Skeletal muscle satellite cell (primary cell): ENCODE results near the gene HIVEP3.

Experiments
- H3K27me3 ChIP-seq: 2 replicates; pipeline ENCODE4 v1.7.0; 2013; ENCODE audit warnings: low read length; ENCODE audit not compliant: control insufficient read depth, insufficient read depth
- H3K36me3 ChIP-seq: 2 replicates; pipeline ENCODE4 v1.7.0; 2013; ENCODE audit warnings: mild to moderate bottlenecking, control low read depth, low read length; ENCODE audit not compliant: insufficient read depth
- H3K4me1 ChIP-seq: 2 replicates; pipeline ENCODE4 v1.7.0; 2013; ENCODE audit warnings: low read length; ENCODE audit not compliant: control insufficient read depth, insufficient read depth
- H3K4me2 ChIP-seq: 2 replicates; pipeline ENCODE4 v1.7.0; 2013; ENCODE audit warnings: mild to moderate bottlenecking, low read length
- H3K4me3 ChIP-seq: 2 replicates; pipeline ENCODE4 v1.7.0; 2013; ENCODE audit warnings: low read length
- H3K9ac ChIP-seq: 2 replicates; pipeline ENCODE4 v1.7.0; 2013; ENCODE audit warnings: mild to moderate bottlenecking, low read depth, low read length, moderate library complexity
- H3K9me3 ChIP-seq: replicated peaks from 2 replicates; pipeline ENCODE4 v1.7.0; 2013; ENCODE audit warnings: mild to moderate bottlenecking, control low read depth, low read length

Gene HIVEP3

GRCh38 chr1:41497056-41497440, 421.7 kb downstream of the HIVEP3 start:
- Histone ChIP-seq H3K4me1 (peaks cover 77% of the 10 kb centered on the region), H3K36me3 (no peaks in the 10 kb centered on the region)

GRCh38 chr1:41496080-41497055, 422.4 kb downstream of the HIVEP3 start:
- no peaks in the 10 kb centered on the region for H3K27me3 ChIP-seq
- H3K4me3 ChIP-seq: peak overlapping the region; percentile 57
- no peaks in the 10 kb centered on the region for H3K9me3 ChIP-seq
- H3K4me1 ChIP-seq: peaks cover 72% of the 10 kb centered on the region
- H3K36me3 ChIP-seq: no peaks in the 10 kb centered on the region
- peak overlapping the region; percentile 86 for H3K9ac ChIP-seq
- peak overlapping the region; percentile 60 for H3K4me2 ChIP-seq

More at GRCh38 chr1:41497056-41497440, 421.7 kb downstream of the HIVEP3 start:
- H3K4me2 ChIP-seq: no peak overlapping the region
- peak overlapping the region; percentile 86 for H3K9ac ChIP-seq
- H3K4me3 ChIP-seq: no peak overlapping the region
- no peaks in the 10 kb centered on the region for H3K27me3 ChIP-seq
- H3K9me3 ChIP-seq: no peaks in the 10 kb centered on the region

- Histone ChIP-seq H3K4me2 (peak overlapping the region; percentile 60), H3K27me3 (no peaks in the 10 kb centered on the region), H3K4me3 (peak overlapping the region; percentile 57), H3K9ac (peak overlapping the region; percentile 86), H3K36me3 (no peaks in the 10 kb centered on the region), H3K4me1 (peaks cover 62% of the 10 kb centered on the region), H3K9me3 (no peaks in the 10 kb centered on the region)
Measured at GRCh38 chr1:41495210-41495948, 423.3 kb downstream of the HIVEP3 start.

DNA sequence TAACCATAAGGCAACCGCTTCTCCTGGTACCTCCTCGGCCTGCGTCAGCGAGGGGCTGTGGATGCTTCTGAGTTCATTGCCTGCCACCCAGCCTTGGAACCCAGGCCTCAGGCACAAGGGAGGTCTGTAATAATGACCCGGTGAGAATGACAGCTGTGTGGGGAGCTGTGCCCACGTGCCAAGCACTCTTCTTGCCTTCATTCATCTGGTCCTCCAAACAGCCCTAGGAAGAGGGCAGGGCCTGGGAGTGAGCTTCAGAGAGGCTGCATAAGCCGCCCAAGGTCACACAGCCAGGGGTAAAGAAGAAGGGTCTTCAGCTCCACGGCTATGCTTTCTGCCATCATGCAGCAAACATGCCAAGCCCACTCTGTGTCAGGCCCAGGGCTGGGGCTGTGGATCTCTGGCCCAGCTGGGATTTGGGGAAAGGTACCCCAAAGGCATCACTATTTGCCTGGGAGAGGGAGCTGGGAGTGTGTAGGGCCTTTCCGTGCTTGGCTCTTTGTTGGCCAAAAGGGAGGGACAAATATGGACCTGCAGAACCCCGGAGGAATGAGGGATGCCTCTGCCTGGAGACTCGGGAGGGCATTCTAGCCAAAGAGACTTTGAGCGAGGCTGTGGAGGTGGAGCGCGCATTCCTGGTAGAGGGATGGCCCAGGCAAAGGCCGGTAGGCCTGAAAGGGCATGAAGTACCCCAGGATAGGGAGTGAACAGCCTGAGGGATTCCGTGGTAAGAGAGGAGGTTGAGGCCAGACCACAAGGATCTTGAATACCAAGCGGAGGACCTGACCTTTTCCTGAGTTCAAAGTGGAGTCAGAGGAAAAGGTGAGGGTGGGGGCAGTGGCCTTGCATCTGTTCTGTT, 424.1 kb downstream of the HIVEP3 start:
- Histone ChIP-seq H3K4me3 (no peak overlapping the region), H3K9me3 (no peaks in the 10 kb centered on the region)

GRCh38 chr1:41493626-41494350, 424.9 kb downstream of the HIVEP3 start:
- no peaks in the 10 kb centered on the region for H3K27me3 ChIP-seq
- H3K4me1 ChIP-seq: peaks cover 49% of the 10 kb centered on the region

More for the DNA sequence above, 424.1 kb downstream of the HIVEP3 start:
- no peaks in the 10 kb centered on the region for H3K27me3 ChIP-seq
- no peaks in the 10 kb centered on the region for H3K36me3 ChIP-seq
- H3K4me1 ChIP-seq: peaks cover 57% of the 10 kb centered on the region
- no peak overlapping the region for H3K4me2 ChIP-seq
- H3K9ac ChIP-seq: no peak overlapping the region

GRCh38 chr1:41493117-41493536, 425.6 kb downstream of the HIVEP3 start:
- peaks cover 42% of the 10 kb centered on the region for H3K4me1 ChIP-seq
- peak overlapping the region; percentile 11 for H3K9ac ChIP-seq
- H3K4me2 ChIP-seq: no peak overlapping the region

More at GRCh38 chr1:41493626-41494350, 424.9 kb downstream of the HIVEP3 start:
- Histone ChIP-seq H3K9ac (no peak overlapping the region), H3K9me3 (no peaks in the 10 kb centered on the region), H3K4me3 (no peak overlapping the region), H3K36me3 (no peaks in the 10 kb centered on the region), H3K4me2 (no peak overlapping the region)

DNA sequence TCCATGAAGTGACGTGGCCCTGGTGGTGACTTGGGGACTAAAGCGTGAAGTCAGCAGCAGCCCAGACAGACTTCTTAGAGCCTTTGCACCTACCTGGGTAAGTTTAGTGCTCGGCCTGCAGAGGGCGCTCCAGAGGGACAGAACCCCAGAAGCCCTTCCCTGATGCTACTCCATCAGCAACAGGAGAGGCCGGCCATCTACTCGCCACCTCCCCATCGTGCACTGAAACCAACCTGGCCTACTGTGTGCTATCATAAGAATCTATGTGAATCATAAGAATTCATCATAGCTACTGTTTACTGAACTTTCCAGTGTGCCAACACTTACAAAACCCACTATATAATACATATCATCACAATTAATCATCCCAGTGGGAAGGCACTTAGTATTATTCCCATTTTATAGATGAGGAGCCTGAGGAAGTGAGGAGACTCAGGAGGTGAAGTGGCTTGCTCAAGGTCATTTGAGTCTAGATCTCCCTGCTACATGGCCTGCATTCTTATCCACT, 426.3 kb downstream of the HIVEP3 start:
- no peak overlapping the region for H3K4me3 ChIP-seq
- H3K4me1 ChIP-seq: peaks cover 37% of the 10 kb centered on the region
- no peaks in the 10 kb centered on the region for H3K9me3 ChIP-seq
- no peak overlapping the region for H3K9ac ChIP-seq
- H3K36me3 ChIP-seq: no peaks in the 10 kb centered on the region
- no peak overlapping the region for H3K4me2 ChIP-seq
- H3K27me3 ChIP-seq: peaks cover 6% of the 10 kb centered on the region

More at GRCh38 chr1:41493117-41493536, 425.6 kb downstream of the HIVEP3 start:
- H3K9me3 ChIP-seq: no peaks in the 10 kb centered on the region
- no peaks in the 10 kb centered on the region for H3K27me3 ChIP-seq
- H3K4me3 ChIP-seq: no peak overlapping the region
- no peaks in the 10 kb centered on the region for H3K36me3 ChIP-seq

- Histone ChIP-seq H3K4me2 (no peak overlapping the region), H3K4me1 (peaks cover 31% of the 10 kb centered on the region)
Measured at GRCh38 chr1:41490911-41491310, 427.8 kb downstream of the HIVEP3 start.

DNA sequence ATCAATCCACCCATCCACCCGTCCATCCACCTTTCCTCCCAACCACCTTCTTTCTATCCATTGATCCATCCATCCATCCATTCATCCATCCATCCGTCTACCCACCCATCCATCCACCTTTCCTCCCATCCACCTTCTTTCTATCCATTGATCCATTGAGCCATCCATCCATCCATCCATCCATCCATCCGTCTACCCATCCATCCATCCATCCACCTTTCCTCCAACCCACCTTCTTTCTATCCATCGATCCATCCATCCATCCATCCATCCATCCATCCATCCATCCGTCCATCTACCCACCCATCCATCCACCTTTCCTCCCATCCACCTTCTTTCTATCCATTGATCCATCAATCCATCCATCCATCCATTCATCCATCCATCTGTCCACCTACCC, 429.2 kb downstream of the HIVEP3 start:
- H3K4me2 ChIP-seq: no peak overlapping the region
- peaks cover 33% of the 10 kb centered on the region for H3K4me1 ChIP-seq
- H3K36me3 ChIP-seq: no peaks in the 10 kb centered on the region
- no peak overlapping the region for H3K9ac ChIP-seq
- peaks cover 7% of the 10 kb centered on the region for H3K27me3 ChIP-seq
- H3K4me3 ChIP-seq: no peak overlapping the region
- H3K9me3 ChIP-seq: no peaks in the 10 kb centered on the region

More at GRCh38 chr1:41490911-41491310, 427.8 kb downstream of the HIVEP3 start:
- Histone ChIP-seq H3K9ac (no peak overlapping the region), H3K4me3 (no peak overlapping the region), H3K36me3 (no peaks in the 10 kb centered on the region), H3K27me3 (peaks cover 7% of the 10 kb centered on the region), H3K9me3 (no peaks in the 10 kb centered on the region)
